Panc1 (cell line): ENCODE results near the gene DGAT2. TPM values are rescaled to one million over a fixed set of nuclear protein-coding genes. Genes with fewer than 3 reads are reported as not detected.

Source experiments
- ATAC-seq: fragments of 200-7000 bp; cut with Tn5 transposase; 2 replicates; pipeline ENCODE4 v1.9.1; 2020; ENCODE audit warnings: mild to moderate bottlenecking, moderate library complexity
- BruUV-seq: library from RNA; stranded (reverse); fragments of 400-500 nt; replicated peaks from 2 replicates; lab custom pipeline; 2021; lab: Mats Ljungman, UMichigan
- CTCF ChIA-PET: fragments of 300-600 bp; sonication (Branson Sonifier 250); formaldehyde crosslinking; loops from one replicate; lab custom pipeline; 2022; ENCODE audit warnings: antibody characterized with exemption; lab: Charles Lee
- POLR2A ChIA-PET: fragments of 300-600 bp; sonication (Branson Sonifier 250); formaldehyde crosslinking; loops from one replicate; lab custom pipeline; 2022; ENCODE audit warnings: antibody characterized with exemption; lab: Charles Lee
- DNase-seq: peaks from one replicate; pipeline ENCODE4 v3.0.0-alpha.2; 2010; ENCODE audit warnings: low read depth, low spot score
- H3K27ac ChIP-seq: 2 replicates; pipeline ENCODE4 v1.5.1; 2011; ENCODE audit warnings: mild to moderate bottlenecking, low read length, inconsistent platforms
- H3K27me3 ChIP-seq: fragments of 200-500 bp; sonication (Bioruptor generic); 2 replicates; pipeline ENCODE4 v1.6.0; 2014; ENCODE audit warnings: low read length, inconsistent platforms; ENCODE audit not compliant: control insufficient read depth, insufficient read depth
- H3K36me3 ChIP-seq: fragments of 200-500 bp; sonication (Bioruptor generic); 2 replicates; pipeline ENCODE4 v1.5.1; 2014; ENCODE audit warnings: inconsistent platforms, mild to moderate bottlenecking, low read length, moderate library complexity; ENCODE audit not compliant: control insufficient read depth, insufficient read depth
- H3K4me1 ChIP-seq: 2 replicates; pipeline ENCODE4 v1.5.1; 2011; ENCODE audit warnings: inconsistent platforms, mild to moderate bottlenecking, low read length, moderate library complexity; ENCODE audit not compliant: control insufficient read depth, insufficient read depth
- H3K4me3 ChIP-seq, 2 experiments: 2 replicates each; pipeline ENCODE4 v1.5.1; 2011 to 2012; ENCODE audit warnings: low read depth in 2 of 2, low read length in 2 of 2, mild to moderate bottlenecking in 2 of 2, inconsistent platforms in 1 of 2, moderate library complexity in 1 of 2
- H3K9me3 ChIP-seq: fragments of 200-500 bp; sonication (Bioruptor generic); 2 replicates; pipeline ENCODE4 v1.5.1; 2014; ENCODE audit warnings: low read depth, mild to moderate bottlenecking, inconsistent platforms, low read length, moderate library complexity; ENCODE audit not compliant: control insufficient read depth, insufficient read depth
- POLR2AphosphoS5 ChIP-seq: IDR thresholded peaks from 2 replicates; pipeline ENCODE4 v1.6.1; 2012; ENCODE audit warnings: mild to moderate bottlenecking, low read depth, low read length, moderate library complexity
- SIN3A ChIP-seq: IDR thresholded peaks from 2 replicates; pipeline ENCODE4 v1.6.1; 2012; ENCODE audit warnings: low read depth, mild to moderate bottlenecking, low read length, moderate library complexity, borderline replicate concordance; ENCODE audit not compliant: insufficient read depth
- TCF7L2 ChIP-seq: IDR thresholded peaks from 2 replicates; pipeline ENCODE4 v1.6.1; 2011; ENCODE audit warnings: mild to moderate bottlenecking, low read depth, low read length, inconsistent platforms
- in situ Hi-C: cut with HindIII; loops from 2 replicates; pipeline ENCODE4 v1.10.0; 2016; ENCODE audit warnings: low sequenced_read_pairs, low pct_unique_long_range_greater_than_20kb
- intact Hi-C: fragments of 100-400 bp; cut with micrococcal nuclease; formaldehyde crosslinking; loops from one replicate; pipeline ENCODE4 v1.10.0; 2022; ENCODE audit not compliant: unreplicated experiment
- total RNA-seq: library from RNA; stranded (reverse); gene quantifications from one replicate; pipeline ENCODE4 v1.2.1, GENCODE V29; 2021; ENCODE audit not compliant: unreplicated experiment
- TF ChIP-seq, protein P1 (sequence below): fragments of 450-650 bp; IDR thresholded peaks from 2 replicates; pipeline ENCODE4 v1.5.1; 2017; ENCODE audit warnings: mild to moderate bottlenecking
- TF ChIP-seq, protein P2 (sequence below), 2 experiments: IDR thresholded peaks; 2 replicates each; pipeline ENCODE4 v1.6.1; 2011 to 2012; ENCODE audit warnings: low read depth in 2 of 2, control low read depth in 1 of 2, low read length in 1 of 2, mild to moderate bottlenecking in 1 of 2, moderate library complexity in 1 of 2; ENCODE audit not compliant: insufficient read depth in 1 of 2

The DGAT2 gene
- total RNA-seq, 1 experiment from 2014 or later, result 19.2 TPM

DNA sequence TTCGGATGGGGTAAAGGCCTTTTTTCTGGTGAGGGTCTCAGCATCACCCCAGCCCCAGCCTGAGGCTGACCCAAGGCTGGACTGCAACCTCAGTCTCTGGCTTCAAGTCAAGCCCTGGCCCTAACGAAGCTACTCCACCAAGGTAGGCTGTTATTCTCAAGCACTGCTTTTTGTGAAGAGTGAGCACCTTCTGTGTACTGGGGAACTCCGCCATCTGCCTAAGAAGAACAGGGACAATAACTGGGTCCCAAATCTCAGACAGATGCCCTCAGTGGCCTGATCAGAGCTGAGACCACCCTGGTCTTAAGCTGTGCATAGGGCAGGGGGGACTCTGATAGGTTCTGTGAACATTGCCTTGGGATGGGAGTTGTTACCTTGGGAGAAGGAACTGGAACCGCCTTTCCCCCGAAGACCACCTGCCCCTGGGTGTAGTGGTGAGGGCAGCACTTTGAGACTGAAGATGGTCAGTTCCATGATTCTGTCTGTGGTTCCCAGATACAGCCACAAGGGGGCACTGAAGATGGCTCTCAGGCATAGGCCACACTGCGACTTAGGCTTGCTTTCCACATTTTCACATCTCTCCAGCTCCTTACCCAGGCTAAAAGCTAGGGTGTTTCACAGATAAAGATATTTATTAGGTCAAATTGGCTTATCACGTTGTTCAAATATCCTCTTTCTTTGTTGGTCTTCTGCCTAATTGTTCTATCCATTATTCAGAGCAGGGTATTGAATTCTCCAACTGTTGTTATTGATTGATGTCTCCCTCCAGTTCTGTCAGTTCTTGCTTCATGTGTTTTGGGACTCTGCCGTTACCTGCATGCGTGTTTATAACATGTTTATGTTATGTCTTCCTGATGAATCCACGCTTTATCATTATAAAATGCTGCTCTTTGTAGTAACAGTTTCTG, 34.6 kb downstream of the DGAT2 start:
- in situ Hi-C loops, result no loop called here
- DNase-seq (peak; percentile 76), ATAC-seq (peak; percentile 96)
- ChIA-PET POLR2A (no interaction called here), CTCF (interaction anchor here (0.7 to 2.4 kb wide), 3 partner anchors 63 to 80 kb away, joined by 3 to 12 read pairs (median 3); no protein-coding TSS in a partner anchor)
- Histone ChIP-seq H3K27me3 (no peaks in the 10 kb centered on the region), H3K4me3 (no peak overlapping the region), H3K9me3 (no peaks in the 10 kb centered on the region), H3K36me3 (no peaks in the 10 kb centered on the region), H3K27ac (no peak overlapping the region), H3K4me1 (no peaks in the 10 kb centered on the region)
- no TSS peak for BruUV-seq
- intact Hi-C loops, result loop anchor here (1.0 to 10.0 kb wide), 2 partner anchors 64 to 352 kb away; no protein-coding TSS in a partner anchor
- no peak for TF ChIP-seq TCF7L2
- TF ChIP-seq SIN3A, result no peak
- no peak for TF ChIP-seq POLR2AphosphoS5
- TF ChIP-seq, protein P1, sequence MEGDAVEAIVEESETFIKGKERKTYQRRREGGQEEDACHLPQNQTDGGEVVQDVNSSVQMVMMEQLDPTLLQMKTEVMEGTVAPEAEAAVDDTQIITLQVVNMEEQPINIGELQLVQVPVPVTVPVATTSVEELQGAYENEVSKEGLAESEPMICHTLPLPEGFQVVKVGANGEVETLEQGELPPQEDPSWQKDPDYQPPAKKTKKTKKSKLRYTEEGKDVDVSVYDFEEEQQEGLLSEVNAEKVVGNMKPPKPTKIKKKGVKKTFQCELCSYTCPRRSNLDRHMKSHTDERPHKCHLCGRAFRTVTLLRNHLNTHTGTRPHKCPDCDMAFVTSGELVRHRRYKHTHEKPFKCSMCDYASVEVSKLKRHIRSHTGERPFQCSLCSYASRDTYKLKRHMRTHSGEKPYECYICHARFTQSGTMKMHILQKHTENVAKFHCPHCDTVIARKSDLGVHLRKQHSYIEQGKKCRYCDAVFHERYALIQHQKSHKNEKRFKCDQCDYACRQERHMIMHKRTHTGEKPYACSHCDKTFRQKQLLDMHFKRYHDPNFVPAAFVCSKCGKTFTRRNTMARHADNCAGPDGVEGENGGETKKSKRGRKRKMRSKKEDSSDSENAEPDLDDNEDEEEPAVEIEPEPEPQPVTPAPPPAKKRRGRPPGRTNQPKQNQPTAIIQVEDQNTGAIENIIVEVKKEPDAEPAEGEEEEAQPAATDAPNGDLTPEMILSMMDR, result peak; percentile 97

DNA sequence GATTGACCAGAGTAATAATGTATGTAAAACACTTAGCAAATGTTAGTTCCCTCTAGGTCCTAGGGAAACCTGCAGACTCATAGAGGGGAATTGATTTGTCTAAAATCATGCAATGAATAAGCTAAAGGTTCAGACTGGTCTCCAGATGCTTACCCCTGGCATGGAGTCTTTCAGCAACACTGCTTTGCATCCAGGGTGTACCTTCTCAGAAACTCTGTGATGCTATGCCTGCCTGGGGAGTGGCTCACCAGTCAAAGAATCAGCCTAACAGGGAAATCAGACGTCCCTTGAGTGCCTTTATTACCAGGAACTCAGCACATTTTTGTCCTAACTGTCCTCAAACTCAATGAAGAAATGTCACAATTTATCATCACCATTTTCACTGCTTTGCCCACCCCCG, 40.5 kb downstream of the DGAT2 start:
- ChIA-PET POLR2A (interaction anchor here (0.6 kb wide), 1 partner anchor 17 kb away, joined by 7 read pairs; no protein-coding TSS in a partner anchor), CTCF (no interaction called here)
- Histone ChIP-seq H3K4me3 (no peak overlapping the region), H3K27ac (no peak overlapping the region), H3K4me1 (peaks cover 10% of the 10 kb centered on the region), H3K27me3 (no peaks in the 10 kb centered on the region), H3K36me3 (no peaks in the 10 kb centered on the region), H3K9me3 (no peaks in the 10 kb centered on the region)
- BruUV-seq, result no TSS peak
- TF ChIP-seq, protein P1, result no peak
- TF ChIP-seq, protein P2, sequence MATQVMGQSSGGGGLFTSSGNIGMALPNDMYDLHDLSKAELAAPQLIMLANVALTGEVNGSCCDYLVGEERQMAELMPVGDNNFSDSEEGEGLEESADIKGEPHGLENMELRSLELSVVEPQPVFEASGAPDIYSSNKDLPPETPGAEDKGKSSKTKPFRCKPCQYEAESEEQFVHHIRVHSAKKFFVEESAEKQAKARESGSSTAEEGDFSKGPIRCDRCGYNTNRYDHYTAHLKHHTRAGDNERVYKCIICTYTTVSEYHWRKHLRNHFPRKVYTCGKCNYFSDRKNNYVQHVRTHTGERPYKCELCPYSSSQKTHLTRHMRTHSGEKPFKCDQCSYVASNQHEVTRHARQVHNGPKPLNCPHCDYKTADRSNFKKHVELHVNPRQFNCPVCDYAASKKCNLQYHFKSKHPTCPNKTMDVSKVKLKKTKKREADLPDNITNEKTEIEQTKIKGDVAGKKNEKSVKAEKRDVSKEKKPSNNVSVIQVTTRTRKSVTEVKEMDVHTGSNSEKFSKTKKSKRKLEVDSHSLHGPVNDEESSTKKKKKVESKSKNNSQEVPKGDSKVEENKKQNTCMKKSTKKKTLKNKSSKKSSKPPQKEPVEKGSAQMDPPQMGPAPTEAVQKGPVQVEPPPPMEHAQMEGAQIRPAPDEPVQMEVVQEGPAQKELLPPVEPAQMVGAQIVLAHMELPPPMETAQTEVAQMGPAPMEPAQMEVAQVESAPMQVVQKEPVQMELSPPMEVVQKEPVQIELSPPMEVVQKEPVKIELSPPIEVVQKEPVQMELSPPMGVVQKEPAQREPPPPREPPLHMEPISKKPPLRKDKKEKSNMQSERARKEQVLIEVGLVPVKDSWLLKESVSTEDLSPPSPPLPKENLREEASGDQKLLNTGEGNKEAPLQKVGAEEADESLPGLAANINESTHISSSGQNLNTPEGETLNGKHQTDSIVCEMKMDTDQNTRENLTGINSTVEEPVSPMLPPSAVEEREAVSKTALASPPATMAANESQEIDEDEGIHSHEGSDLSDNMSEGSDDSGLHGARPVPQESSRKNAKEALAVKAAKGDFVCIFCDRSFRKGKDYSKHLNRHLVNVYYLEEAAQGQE (IDR thresholded peaks at IDR 0.05; ENCODE audit: insufficient read depth in 1 of 2, low read depth in 2 of 2, low read length in 1 of 2), result no peak
- TF ChIP-seq TCF7L2 (no peak), SIN3A (no peak), POLR2AphosphoS5 (no peak)
- intact Hi-C loops (loop anchor here (10.0 kb wide), 1 partner anchor 346 kb away; no protein-coding TSS in a partner anchor), in situ Hi-C loops (no loop called here)
- DNase-seq (no peak), ATAC-seq (no peak)
